Effector memory CD8-positive, alpha-beta T cell (primary cell): ENCODE measurements around the gene SPCS1.
"Not testable (repeated sequence)": the region's sequence is repeated elsewhere in the genome, so short reads cannot be mapped to it uniquely, and the experiment has no call there.

Experiments used
- ATAC-seq: fragments of 150-1000 bp; cut with Tn5 transposase; replicated peaks from 2 replicates; pipeline ENCODE4 v1.10.0; 2021; ENCODE audit warnings: mild to moderate bottlenecking, moderate library complexity
- DNase-seq, 3 experiments: peaks; one replicate each; pipeline ENCODE4 v3.0.0; 2021
- H3K27ac Mint-ChIP-seq, 2 donors: one replicate each; pipeline ENCODE4 v1.8.0; 2022; ENCODE audit warnings: mild to moderate bottlenecking in 2 of 2, mixed read lengths in 2 of 2, moderate library complexity in 2 of 2
- H3K27me3 Mint-ChIP-seq, 2 donors: one replicate each; pipeline ENCODE4 v1.8.0; 2022; ENCODE audit warnings: mixed read lengths in 2 of 2
- H3K36me3 Mint-ChIP-seq: one replicate; pipeline ENCODE4 v1.8.0; 2022; ENCODE audit warnings: mild to moderate bottlenecking, moderate library complexity, mixed read lengths; ENCODE audit not compliant: insufficient read depth
- H3K4me1 Mint-ChIP-seq, 2 donors: one replicate each; pipeline ENCODE4 v1.8.0; 2022; ENCODE audit warnings: low read depth in 2 of 2, mixed read lengths in 2 of 2
- H3K4me3 Mint-ChIP-seq, 2 donors: one replicate each; pipeline ENCODE4 v1.8.0; 2022; ENCODE audit warnings: mild to moderate bottlenecking in 2 of 2, mixed read lengths in 2 of 2, moderate library complexity in 2 of 2
- H3K9me3 Mint-ChIP-seq, 2 donors: one replicate each; pipeline ENCODE4 v1.8.0; 2022; ENCODE audit warnings: mixed read lengths in 2 of 2
- total RNA-seq, 9 experiments: gene quantifications; one replicate each; lab custom pipeline; 2026; lab: John Stamatoyannopoulos, UW

The SPCS1 gene
- total RNA-seq, result 36.7 to 95.3 (median 69.0) reads per million in 9 experiments

- Mint-ChIP-seq H3K36me3 (peaks cover 53% of the 10 kb centered on the region), H3K9me3 (no peaks in the 10 kb centered on the region), H3K27me3 (no peaks in the 10 kb centered on the region), H3K27ac (peak within 1 kb of the TSS; percentile 96 to 97), H3K4me1 (peaks cover 20 to 22% of the 10 kb centered on the region in 2 donors), H3K4me3 (peak within 1 kb of the TSS; percentile 93 to 95)
- peak; percentile 88 for ATAC-seq
- DNase-seq, result peak; percentile 85 to 89 (median 85)
Measured at GRCh38 chr3:52705688-52706686, at the start of gene SPCS1, which contains the start of gene GLT8D1. SPCS1 (plus strand) TSS chr3:52706106; CDS start chr3:52706247, 141 bp downstream. GLT8D1 (minus strand) TSS chr3:52705791; CDS start chr3:52700460, 5,331 bp downstream.

DNA sequence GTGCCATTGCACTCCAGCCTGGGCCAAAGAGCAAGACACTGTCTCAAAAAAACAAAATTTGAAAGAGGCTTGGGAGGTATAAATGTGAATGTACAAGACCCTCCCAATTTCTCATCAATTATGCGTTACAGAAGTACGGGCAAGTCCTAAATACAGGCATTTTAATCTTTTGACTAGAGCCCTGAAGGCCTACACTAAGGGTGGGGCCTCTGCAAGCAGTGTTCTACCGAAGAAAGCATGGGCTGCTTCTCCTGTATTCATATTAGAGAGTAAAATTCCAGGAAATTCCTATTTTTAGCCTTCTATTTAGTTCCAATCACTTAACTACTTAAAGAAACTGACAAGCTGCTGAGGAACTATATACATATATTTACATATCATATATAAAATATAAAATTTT is 45.9 kb upstream of the SPCS1 start:
- DNase-seq (no peak), ATAC-seq (no peak)
- Mint-ChIP-seq H3K9me3 (no peaks in the 10 kb centered on the region), H3K27ac (no peak overlapping the region), H3K4me3 (no peak overlapping the region), H3K27me3 (no peaks in the 10 kb centered on the region), H3K4me1 (peaks cover 2 to 7% of the 10 kb centered on the region in 2 donors), H3K36me3 (peaks cover 60% of the 10 kb centered on the region)

DNA sequence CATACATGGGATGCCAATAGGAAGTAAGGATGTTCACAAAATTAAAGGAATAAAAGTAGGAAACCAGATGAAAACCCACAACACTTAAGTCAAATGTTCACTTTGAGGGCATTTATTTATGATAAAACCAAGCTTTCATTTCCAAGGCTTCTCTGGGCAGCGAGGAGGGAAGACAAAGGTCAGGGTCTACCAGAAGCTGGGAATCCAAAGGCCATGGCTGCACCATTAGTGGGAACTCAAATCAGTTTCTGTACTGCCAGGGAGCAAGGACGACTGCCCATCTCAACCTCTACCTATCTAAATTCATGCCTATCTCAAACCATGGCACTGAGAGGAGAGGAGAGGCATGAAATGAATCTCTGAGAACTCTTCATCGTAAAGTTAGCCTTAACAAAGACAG is 42.8 kb upstream of the SPCS1 start:
- Mint-ChIP-seq H3K27me3 (no peaks in the 10 kb centered on the region), H3K36me3 (peaks cover 70% of the 10 kb centered on the region), H3K4me3 (no peak overlapping the region), H3K4me1 (peaks cover 2 to 7% of the 10 kb centered on the region in 2 donors), H3K9me3 (no peaks in the 10 kb centered on the region), H3K27ac (peak overlapping the region in 1 of 2 donors; percentile 74)
- DNase-seq (no peak), ATAC-seq (no peak)

DNA sequence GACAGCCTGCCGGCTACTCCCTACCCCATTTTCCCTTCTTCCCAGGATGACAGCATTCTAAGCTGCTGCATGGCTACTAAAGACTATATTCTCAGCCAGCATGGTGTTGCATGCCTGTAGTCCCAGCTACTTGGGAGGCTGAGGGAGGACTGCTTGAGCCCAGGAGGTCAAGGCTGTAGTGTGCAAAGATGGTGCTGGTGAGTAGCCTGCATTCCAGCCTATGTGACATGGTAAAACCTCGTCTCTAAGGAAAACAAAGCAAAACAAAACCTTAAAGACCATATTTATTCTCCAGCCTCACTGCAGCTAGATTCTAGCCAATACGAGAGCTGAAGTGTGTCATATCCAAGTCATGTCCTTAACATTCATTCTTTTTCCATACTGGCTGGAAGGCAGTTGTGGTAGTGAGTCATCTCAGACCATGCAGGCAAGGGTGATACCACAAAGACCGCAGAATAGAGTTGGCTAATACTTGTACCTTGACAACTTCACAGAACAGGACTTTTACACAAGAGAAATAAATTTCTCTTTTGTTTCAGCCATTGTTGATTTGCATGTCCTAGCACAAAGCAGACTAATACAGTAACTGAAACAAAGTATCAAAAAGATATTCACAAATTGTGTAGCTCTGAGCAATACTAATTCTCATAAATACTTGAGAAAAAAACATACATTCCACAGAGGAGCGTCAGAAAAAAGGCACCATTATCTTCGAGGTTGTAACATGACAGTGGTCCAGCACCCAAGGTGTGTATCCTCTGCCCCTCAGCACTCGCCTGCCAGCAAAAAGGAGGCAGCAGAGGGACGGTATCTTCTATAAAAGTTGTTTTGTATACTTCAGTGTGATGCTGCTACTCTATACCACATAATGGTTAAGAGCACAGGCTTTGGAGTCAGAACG is 35.0 kb upstream of the SPCS1 start:
- H3K4me3 Mint-ChIP-seq, result peak overlapping the region; percentile 48 to 54
- H3K4me1 Mint-ChIP-seq, result peaks cover 22 to 29% of the 10 kb centered on the region in 2 donors
- H3K27ac Mint-ChIP-seq, result peak overlapping the region; percentile 79 to 83
- peaks cover 70% of the 10 kb centered on the region for H3K36me3 Mint-ChIP-seq
- ATAC-seq (peak; percentile 87), DNase-seq (peak in 1 of 3 experiments; percentile 4)
- no peaks in the 10 kb centered on the region for H3K9me3 Mint-ChIP-seq
- no peaks in the 10 kb centered on the region for H3K27me3 Mint-ChIP-seq

DNA sequence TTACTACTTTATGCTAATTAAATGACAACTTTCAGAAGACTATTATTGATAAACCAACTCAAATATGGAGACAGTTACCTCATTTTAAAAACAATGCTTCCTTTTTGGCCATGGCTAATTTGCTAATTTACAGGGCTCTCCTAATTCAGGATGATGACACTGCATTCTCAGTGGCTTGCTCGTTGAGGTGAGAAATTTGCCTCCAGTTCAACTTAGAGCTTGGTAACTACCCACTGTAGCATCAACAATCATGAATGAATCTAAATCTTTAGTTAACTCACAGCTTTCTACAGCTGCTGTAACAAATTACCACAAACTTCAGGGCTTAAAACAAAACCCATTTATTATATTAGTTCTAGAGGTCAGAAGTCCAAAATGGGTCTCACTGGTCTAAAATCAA is 34.2 kb upstream of the SPCS1 start:
- ATAC-seq (no peak), DNase-seq (no peak)
- Mint-ChIP-seq H3K36me3 (peaks cover 70% of the 10 kb centered on the region), H3K4me1 (peaks cover 23 to 29% of the 10 kb centered on the region in 2 donors), H3K27ac (peak overlapping the region; percentile 79 to 83), H3K4me3 (peak overlapping the region in 1 of 2 donors; percentile 54), H3K9me3 (no peaks in the 10 kb centered on the region), H3K27me3 (no peaks in the 10 kb centered on the region)

GRCh38 chr3:52676201-52676600 is 29.7 kb upstream of the SPCS1 start:
- H3K4me3 Mint-ChIP-seq, H3K27me3 Mint-ChIP-seq, H3K27ac Mint-ChIP-seq, H3K9me3 Mint-ChIP-seq, ATAC-seq, DNase-seq: not testable (repeated sequence)
- peaks cover 77% of the 10 kb centered on the region for H3K36me3 Mint-ChIP-seq
- H3K4me1 Mint-ChIP-seq, result peaks cover 18 to 26% of the 10 kb centered on the region in 2 donors

DNA sequence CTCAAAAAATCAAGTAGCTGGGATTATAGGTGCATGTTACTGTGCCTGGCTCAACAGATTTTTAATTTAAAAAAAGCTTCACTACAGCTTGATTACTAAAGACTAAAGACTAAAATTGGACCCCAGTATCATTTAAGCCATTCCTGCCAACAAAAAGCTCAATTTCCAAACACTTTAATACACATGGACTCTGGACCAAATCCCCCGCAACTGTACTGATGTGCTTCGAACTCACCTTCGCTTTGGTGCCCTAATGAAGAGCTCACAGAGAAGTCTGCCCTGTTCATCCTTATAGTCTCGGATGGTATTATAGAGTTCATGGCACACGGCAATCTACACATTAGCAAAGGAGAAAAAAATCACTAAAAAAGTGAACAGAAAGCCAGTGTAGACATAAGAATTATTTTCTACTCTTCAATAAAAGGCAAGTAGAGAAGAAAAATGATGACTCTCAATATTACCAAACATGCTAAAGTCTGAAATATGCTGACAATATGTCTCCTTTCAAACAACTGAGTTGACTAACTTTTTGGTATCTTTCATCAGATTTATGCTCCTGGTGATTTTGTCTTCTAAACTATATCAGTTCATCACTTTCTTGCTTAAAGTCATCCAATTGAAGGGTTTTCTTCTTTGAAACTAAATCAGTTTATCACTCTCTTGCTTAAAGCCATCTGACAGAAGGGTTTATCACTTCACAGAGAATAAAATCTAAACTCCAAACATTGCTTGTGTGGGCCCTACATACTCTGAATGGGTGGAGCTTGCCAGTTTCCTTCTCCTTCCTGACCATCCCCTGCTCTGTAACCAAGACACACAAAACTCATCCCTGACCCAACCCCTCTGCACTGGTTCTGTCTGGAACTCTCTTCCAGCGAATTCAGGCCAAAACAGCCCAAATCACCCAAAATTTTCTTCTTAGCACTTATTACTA is 27.4 kb upstream of the SPCS1 start:
- ATAC-seq (no peak), DNase-seq (no peak)
- peaks cover 65% of the 10 kb centered on the region for H3K36me3 Mint-ChIP-seq
- H3K4me1 Mint-ChIP-seq, result peaks cover 14 to 23% of the 10 kb centered on the region in 2 donors
- no peaks in the 10 kb centered on the region for H3K9me3 Mint-ChIP-seq
- H3K4me3 Mint-ChIP-seq, result no peak overlapping the region
- no peak overlapping the region for H3K27ac Mint-ChIP-seq
- no peaks in the 10 kb centered on the region for H3K27me3 Mint-ChIP-seq

DNA sequence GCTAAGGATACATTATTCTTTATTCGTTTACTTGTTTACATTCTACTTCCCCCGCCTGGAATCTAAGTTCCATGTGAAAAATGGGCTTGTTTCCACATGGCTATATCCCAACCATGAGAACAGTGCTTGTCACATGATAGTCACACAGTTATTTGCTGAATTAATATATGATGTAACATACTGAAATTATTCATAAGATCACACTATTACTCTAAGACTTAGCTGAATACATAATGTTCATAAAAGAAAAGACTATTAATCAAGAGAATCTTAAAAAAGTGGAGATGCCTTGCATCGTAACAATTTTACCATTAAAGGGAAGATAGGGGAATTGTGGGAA is 26.7 kb upstream of the SPCS1 start:
- Mint-ChIP-seq H3K9me3 (no peaks in the 10 kb centered on the region), H3K4me3 (no peak overlapping the region), H3K27ac (peak overlapping the region in 1 of 2 donors; percentile 78), H3K36me3 (peaks cover 60% of the 10 kb centered on the region), H3K27me3 (no peaks in the 10 kb centered on the region), H3K4me1 (peaks cover 14 to 23% of the 10 kb centered on the region in 2 donors)
- ATAC-seq (no peak), DNase-seq (no peak)

GRCh38 chr3:52679811-52680210 is 26.1 kb upstream of the SPCS1 start:
- DNase-seq (no peak), ATAC-seq (no peak)
- peaks cover 20 to 27% of the 10 kb centered on the region in 2 donors for H3K4me1 Mint-ChIP-seq
- H3K9me3 Mint-ChIP-seq, result no peaks in the 10 kb centered on the region
- H3K27ac Mint-ChIP-seq, result peak overlapping the region; percentile 78 to 83
- H3K27me3 Mint-ChIP-seq, result no peaks in the 10 kb centered on the region
- H3K4me3 Mint-ChIP-seq, result no peak overlapping the region
- H3K36me3 Mint-ChIP-seq, result peaks cover 55% of the 10 kb centered on the region

DNA sequence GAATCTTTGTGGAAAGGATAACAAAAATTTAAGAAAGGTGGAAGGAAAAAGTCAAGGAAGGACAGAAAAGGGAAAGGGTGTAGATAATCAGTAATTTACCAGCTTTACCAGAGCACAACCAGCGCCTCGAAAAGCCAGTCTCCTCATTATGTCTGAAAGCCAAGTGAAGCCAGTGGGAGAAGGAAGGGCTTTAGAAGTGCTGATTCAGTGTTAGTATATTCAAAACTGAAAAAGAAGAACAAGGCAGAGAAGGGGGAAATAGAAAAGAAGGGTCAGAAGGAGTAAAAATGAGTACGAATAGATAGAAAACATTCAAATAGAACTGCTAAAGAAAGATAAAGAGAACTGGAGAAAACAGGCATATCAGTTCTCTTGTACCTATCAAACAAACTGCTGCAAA is 24.3 kb upstream of the SPCS1 start:
- Mint-ChIP-seq H3K4me1 (peaks cover 26 to 35% of the 10 kb centered on the region in 2 donors), H3K27ac (peak overlapping the region; percentile 9 to 62), H3K36me3 (peaks cover 50% of the 10 kb centered on the region), H3K4me3 (no peak overlapping the region), H3K9me3 (no peaks in the 10 kb centered on the region), H3K27me3 (no peaks in the 10 kb centered on the region)
- DNase-seq (no peak), ATAC-seq (no peak)

- peak overlapping the region; percentile 9 to 62 for H3K27ac Mint-ChIP-seq
- no peaks in the 10 kb centered on the region for H3K27me3 Mint-ChIP-seq
- H3K4me1 Mint-ChIP-seq, result peaks cover 27 to 38% of the 10 kb centered on the region in 2 donors
- no peak for DNase-seq
- ATAC-seq, result no peak
- H3K4me3 Mint-ChIP-seq, result no peak overlapping the region
- peaks cover 46% of the 10 kb centered on the region for H3K36me3 Mint-ChIP-seq
- H3K9me3 Mint-ChIP-seq, result no peaks in the 10 kb centered on the region
Measured at GRCh38 chr3:52682016-52682415, 23.9 kb upstream of the SPCS1 start.

- peaks cover 27 to 41% of the 10 kb centered on the region in 2 donors for H3K4me1 Mint-ChIP-seq
- no peaks in the 10 kb centered on the region for H3K9me3 Mint-ChIP-seq
- H3K27ac Mint-ChIP-seq, result peak overlapping the region; percentile 41 to 49
- DNase-seq (no peak), ATAC-seq (no peak)
- peaks cover 43% of the 10 kb centered on the region for H3K36me3 Mint-ChIP-seq
- no peak overlapping the region for H3K4me3 Mint-ChIP-seq
- no peaks in the 10 kb centered on the region for H3K27me3 Mint-ChIP-seq
Measured at GRCh38 chr3:52683611-52684010, 22.3 kb upstream of the SPCS1 start.
